Neural progenitor cell (in vitro differentiated cells): ENCODE data around the gene PCDHGB1. TPM values are rescaled to one million over a fixed set of nuclear protein-coding genes. Genes with fewer than 3 reads are reported as not detected.

ENCODE experiments used
- DNase-seq: peaks from one replicate; pipeline ENCODE4 v3.0.0-alpha.2; 2016; ENCODE audit warnings: low spot score
- H2AFZ ChIP-seq: fragments of 200-600 bp; sonication (generic); replicated peaks from 2 replicates; pipeline ENCODE4 v1.6.1; 2016; ENCODE audit warnings: antibody characterized with exemption
- H3F3A ChIP-seq: fragments of 200-600 bp; sonication (generic); 2 replicates; pipeline ENCODE4 v1.6.1; 2016; ENCODE audit warnings: antibody characterized with exemption, low read depth
- H3K27ac ChIP-seq: fragments of 200-600 bp; sonication (generic); 2 replicates; pipeline ENCODE4 v1.5.1; 2016; ENCODE audit warnings: mild to moderate bottlenecking
- H3K27me3 ChIP-seq: fragments of 200-600 bp; sonication (generic); 2 replicates; pipeline ENCODE4 v1.6.1; 2016; ENCODE audit warnings: mild to moderate bottlenecking, moderate library complexity
- H3K36me3 ChIP-seq: fragments of 200-600 bp; sonication (generic); 2 replicates; pipeline ENCODE4 v1.5.1; 2016
- H3K4me1 ChIP-seq: fragments of 200-600 bp; sonication (generic); 2 replicates; pipeline ENCODE4 v1.6.1; 2016; ENCODE audit warnings: mixed run types
- H3K4me2 ChIP-seq: fragments of 200-600 bp; sonication (generic); 2 replicates; pipeline ENCODE4 v1.6.1; 2016
- H3K4me3 ChIP-seq: fragments of 200-600 bp; sonication (generic); 2 replicates; pipeline ENCODE4 v1.5.1; 2016
- H3K79me2 ChIP-seq: fragments of 200-600 bp; sonication (generic); 2 replicates; pipeline ENCODE4 v1.6.1; 2016; ENCODE audit warnings: low read depth
- H3K9ac ChIP-seq: fragments of 200-600 bp; sonication (generic); 2 replicates; pipeline ENCODE4 v1.6.1; 2016
- H3K9me3 ChIP-seq: fragments of 200-600 bp; sonication (generic); 2 replicates; pipeline ENCODE4 v1.5.1; 2016; ENCODE audit warnings: low read depth
- H4K20me1 ChIP-seq: fragments of 200-600 bp; sonication (generic); 2 replicates; pipeline ENCODE4 v1.6.1; 2016; ENCODE audit warnings: low read depth
- H3K27ac Mint-ChIP-seq: 3 replicates; pipeline ENCODE4 v1.8.0; 2021; ENCODE audit warnings: mixed read lengths
- H3K27me3 Mint-ChIP-seq: 2 replicates; pipeline ENCODE4 v1.8.0; 2022; ENCODE audit warnings: low read depth, mild to moderate bottlenecking, inconsistent platforms, moderate library complexity, mixed read lengths; ENCODE audit not compliant: insufficient read depth
- H3K36me3 Mint-ChIP-seq: 3 replicates; pipeline ENCODE4 v1.8.0; 2021; ENCODE audit warnings: mixed read lengths
- H3K4me1 Mint-ChIP-seq: 3 replicates; pipeline ENCODE4 v1.8.0; 2021; ENCODE audit warnings: mixed read lengths
- H3K4me3 Mint-ChIP-seq: 3 replicates; pipeline ENCODE4 v1.8.0; 2021; ENCODE audit warnings: mild to moderate bottlenecking, moderate library complexity, mixed read lengths
- H3K9me3 Mint-ChIP-seq: 3 replicates; pipeline ENCODE4 v1.8.0; 2020; ENCODE audit warnings: mixed read lengths
- EZH2 ChIP-seq: fragments of 200-600 bp; sonication (generic); IDR thresholded peaks from 2 replicates; pipeline ENCODE4 v1.6.1; 2017; ENCODE audit warnings: antibody characterized with exemption, mild to moderate bottlenecking, moderate library complexity
- EZH2phosphoT487 ChIP-seq: fragments of 200-600 bp; sonication (generic); IDR thresholded peaks from 2 replicates; pipeline ENCODE4 v1.6.1; 2017; ENCODE audit warnings: antibody characterized with exemption
- total RNA-seq: library from RNA; depleted of rRNA; stranded (reverse); fragments of >200 nt; gene quantifications from 2 replicates; pipeline ENCODE4 v1.2.3, GENCODE V29; 2015; ENCODE audit warnings: low replicate concordance
- TF ChIP-seq, protein P1 (sequence below): fragments of 200-600 bp; sonication (generic); IDR thresholded peaks from 2 replicates; pipeline ENCODE4 v1.5.1; 2017; ENCODE audit warnings: antibody characterized with exemption, mild to moderate bottlenecking

The PCDHGB1 gene
- total RNA-seq, 1 donor from 2014 or later: 3.6 TPM

DNA sequence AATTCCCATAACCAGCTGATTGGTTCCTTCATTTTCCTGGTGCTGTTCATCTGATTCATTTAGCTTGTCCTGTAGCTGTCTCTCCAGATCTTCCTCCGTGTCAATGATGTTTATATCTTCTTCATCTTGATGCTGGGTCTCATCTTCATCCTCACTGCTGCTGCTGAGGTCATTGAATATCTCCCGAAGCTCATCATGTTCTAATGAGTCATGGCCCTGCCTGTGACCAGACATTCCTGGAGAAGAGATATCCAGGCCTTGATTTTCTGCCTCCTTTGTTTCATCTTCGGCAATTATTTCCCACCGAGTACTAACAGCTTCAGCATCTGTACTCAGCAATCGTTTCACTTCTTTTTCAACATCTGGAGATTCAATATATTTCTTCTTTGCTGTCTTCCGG lies 30.7 kb upstream of the PCDHGB1 start:
- no peaks in the 10 kb centered on the region for H4K20me1 ChIP-seq
- peaks cover 33% of the 10 kb centered on the region for H3K36me3 ChIP-seq
- TF ChIP-seq, protein P1, sequence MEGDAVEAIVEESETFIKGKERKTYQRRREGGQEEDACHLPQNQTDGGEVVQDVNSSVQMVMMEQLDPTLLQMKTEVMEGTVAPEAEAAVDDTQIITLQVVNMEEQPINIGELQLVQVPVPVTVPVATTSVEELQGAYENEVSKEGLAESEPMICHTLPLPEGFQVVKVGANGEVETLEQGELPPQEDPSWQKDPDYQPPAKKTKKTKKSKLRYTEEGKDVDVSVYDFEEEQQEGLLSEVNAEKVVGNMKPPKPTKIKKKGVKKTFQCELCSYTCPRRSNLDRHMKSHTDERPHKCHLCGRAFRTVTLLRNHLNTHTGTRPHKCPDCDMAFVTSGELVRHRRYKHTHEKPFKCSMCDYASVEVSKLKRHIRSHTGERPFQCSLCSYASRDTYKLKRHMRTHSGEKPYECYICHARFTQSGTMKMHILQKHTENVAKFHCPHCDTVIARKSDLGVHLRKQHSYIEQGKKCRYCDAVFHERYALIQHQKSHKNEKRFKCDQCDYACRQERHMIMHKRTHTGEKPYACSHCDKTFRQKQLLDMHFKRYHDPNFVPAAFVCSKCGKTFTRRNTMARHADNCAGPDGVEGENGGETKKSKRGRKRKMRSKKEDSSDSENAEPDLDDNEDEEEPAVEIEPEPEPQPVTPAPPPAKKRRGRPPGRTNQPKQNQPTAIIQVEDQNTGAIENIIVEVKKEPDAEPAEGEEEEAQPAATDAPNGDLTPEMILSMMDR: no peak
- TF ChIP-seq EZH2 (no peak), EZH2phosphoT487 (no peak)
- peak overlapping the region; percentile 83 for H3K4me3 ChIP-seq
- no peak overlapping the region for H3K27ac ChIP-seq
- no peak overlapping the region for H3K9ac ChIP-seq
- DNase-seq: no peak
- peaks cover 83% of the 10 kb centered on the region for H3K9me3 Mint-ChIP-seq
- no peak overlapping the region for H3K4me2 ChIP-seq
- no peak overlapping the region for H3K27ac Mint-ChIP-seq
- H3K27me3 Mint-ChIP-seq: peaks cover 8% of the 10 kb centered on the region
- peaks cover 45% of the 10 kb centered on the region for H3K79me2 ChIP-seq
- H2AFZ ChIP-seq: no peak overlapping the region
- H3K4me3 Mint-ChIP-seq: peak overlapping the region; percentile 98
- H3K4me1 Mint-ChIP-seq: peaks cover 4% of the 10 kb centered on the region
- H3K36me3 Mint-ChIP-seq: peaks cover 57% of the 10 kb centered on the region
- H3F3A ChIP-seq: peaks cover 17% of the 10 kb centered on the region
- no peaks in the 10 kb centered on the region for H3K27me3 ChIP-seq
- H3K4me1 ChIP-seq: no peaks in the 10 kb centered on the region
- H3K9me3 ChIP-seq: peaks cover 26% of the 10 kb centered on the region

GRCh38 chr5:141319699-141320098 lies 30.2 kb upstream of the PCDHGB1 start:
- peaks cover 26% of the 10 kb centered on the region for H3K9me3 ChIP-seq
- H3K79me2 ChIP-seq: peaks cover 45% of the 10 kb centered on the region
- TF ChIP-seq EZH2 (no peak), EZH2phosphoT487 (no peak)
- TF ChIP-seq, protein P1: no peak
- H3K9ac ChIP-seq: no peak overlapping the region
- H3F3A ChIP-seq: peaks cover 17% of the 10 kb centered on the region
- no peak overlapping the region for H3K27ac ChIP-seq
- no peak for DNase-seq
- no peak overlapping the region for H2AFZ ChIP-seq
- peaks cover 80% of the 10 kb centered on the region for H3K9me3 Mint-ChIP-seq
- no peak overlapping the region for H3K27ac Mint-ChIP-seq
- H3K36me3 Mint-ChIP-seq: peaks cover 54% of the 10 kb centered on the region
- H4K20me1 ChIP-seq: no peaks in the 10 kb centered on the region
- H3K36me3 ChIP-seq: peaks cover 33% of the 10 kb centered on the region
- H3K27me3 Mint-ChIP-seq: peaks cover 8% of the 10 kb centered on the region
- peak overlapping the region; percentile 76 for H3K4me2 ChIP-seq
- peak overlapping the region; percentile 98 for H3K4me3 Mint-ChIP-seq
- peaks cover 4% of the 10 kb centered on the region for H3K4me1 Mint-ChIP-seq
- no peaks in the 10 kb centered on the region for H3K4me1 ChIP-seq
- H3K27me3 ChIP-seq: no peaks in the 10 kb centered on the region
- H3K4me3 ChIP-seq: peak overlapping the region; percentile 83

GRCh38 chr5:141320225-141321169 lies 29.4 kb upstream of the PCDHGB1 start, which contains the start of gene TAF7:
TAF7 (minus strand) TSS chr5:141320784; CDS start chr5:141320044, 740 bp downstream.
- H3K9me3 Mint-ChIP-seq: peaks cover 76% of the 10 kb centered on the region
- Histone ChIP-seq H3K9ac (peak within 1 kb of the TSS; percentile 97), H3K4me1 (no peaks in the 10 kb centered on the region), H3K9me3 (peaks cover 26% of the 10 kb centered on the region), H3F3A (peaks cover 17% of the 10 kb centered on the region), H3K79me2 (peaks cover 43% of the 10 kb centered on the region), H4K20me1 (no peaks in the 10 kb centered on the region), H3K36me3 (peaks cover 33% of the 10 kb centered on the region), H3K27me3 (no peaks in the 10 kb centered on the region), H3K4me2 (peak within 1 kb of the TSS; percentile 76), H2AFZ (peak within 1 kb of the TSS; percentile 98), H3K4me3 (peak within 1 kb of the TSS; percentile 83), H3K27ac (peak within 1 kb of the TSS; percentile 93)
- H3K4me3 Mint-ChIP-seq: peak within 1 kb of the TSS; percentile 98
- H3K27ac Mint-ChIP-seq: peak within 1 kb of the TSS; percentile 99
- TF ChIP-seq, protein P1: peak; percentile 93
- TF ChIP-seq EZH2 (no peak), EZH2phosphoT487 (no peak)
- DNase-seq: peak; percentile 96
- peaks cover 46% of the 10 kb centered on the region for H3K36me3 Mint-ChIP-seq
- peaks cover 5% of the 10 kb centered on the region for H3K27me3 Mint-ChIP-seq
- peaks cover 4% of the 10 kb centered on the region for H3K4me1 Mint-ChIP-seq
